Stimulated activated CD8-positive, alpha-beta memory T cell treated with anti-CD3 and anti-CD28 coated beads, Interleukin-2, amount 100 ng/mL, for 1 hour (primary cell): ENCODE data around the gene ARID3A.
"Not testable (repeated sequence)": the region's sequence is repeated elsewhere in the genome, so short reads cannot be mapped to it uniquely, and the experiment has no call there.

Experiments
- DNase-seq, 2 donors: peaks; one replicate each; pipeline ENCODE4 v3.0.0-alpha.2; 2020; ENCODE audit warnings: low read depth in 2 of 2

Gene ARID3A

DNA sequence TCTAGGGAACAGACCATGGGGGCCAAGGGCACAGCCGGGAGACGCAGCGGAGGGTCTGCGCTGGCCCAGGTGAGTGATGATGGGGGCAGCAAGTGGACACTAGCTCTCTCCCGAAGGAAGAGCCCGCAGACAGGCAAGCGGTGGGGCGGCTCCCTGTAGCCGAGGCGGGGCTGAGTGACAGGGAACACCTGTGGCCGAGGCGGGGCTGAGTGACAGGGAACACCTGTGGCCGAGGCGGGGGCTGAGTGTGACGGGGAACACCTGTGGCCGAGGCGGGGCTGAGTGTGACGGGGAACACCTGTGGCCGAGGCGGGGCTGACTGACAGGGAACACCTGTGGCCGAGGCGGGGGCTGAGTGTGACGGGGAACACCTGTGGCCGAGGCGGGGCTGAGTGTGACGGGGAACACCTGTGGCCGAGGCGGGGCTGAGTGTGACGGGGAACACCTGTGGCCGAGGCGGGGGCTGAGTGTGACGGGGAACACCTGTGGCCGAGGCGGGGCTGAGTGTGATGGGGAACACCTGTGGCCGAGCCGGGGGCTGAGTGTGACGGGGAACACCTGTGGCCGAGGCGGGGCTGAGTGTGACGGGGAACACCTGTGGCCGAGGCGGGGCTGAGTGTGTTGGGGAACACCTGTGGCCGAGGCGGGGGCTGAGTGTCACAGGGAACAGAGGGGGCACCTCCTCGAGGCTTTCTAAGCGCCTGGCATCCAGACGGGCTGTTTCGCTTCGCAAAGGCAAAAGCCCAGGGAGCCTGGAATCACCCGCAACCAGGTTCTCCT, 34.2 kb upstream of the ARID3A start:
- not testable (repeated sequence) for DNase-seq

DNA sequence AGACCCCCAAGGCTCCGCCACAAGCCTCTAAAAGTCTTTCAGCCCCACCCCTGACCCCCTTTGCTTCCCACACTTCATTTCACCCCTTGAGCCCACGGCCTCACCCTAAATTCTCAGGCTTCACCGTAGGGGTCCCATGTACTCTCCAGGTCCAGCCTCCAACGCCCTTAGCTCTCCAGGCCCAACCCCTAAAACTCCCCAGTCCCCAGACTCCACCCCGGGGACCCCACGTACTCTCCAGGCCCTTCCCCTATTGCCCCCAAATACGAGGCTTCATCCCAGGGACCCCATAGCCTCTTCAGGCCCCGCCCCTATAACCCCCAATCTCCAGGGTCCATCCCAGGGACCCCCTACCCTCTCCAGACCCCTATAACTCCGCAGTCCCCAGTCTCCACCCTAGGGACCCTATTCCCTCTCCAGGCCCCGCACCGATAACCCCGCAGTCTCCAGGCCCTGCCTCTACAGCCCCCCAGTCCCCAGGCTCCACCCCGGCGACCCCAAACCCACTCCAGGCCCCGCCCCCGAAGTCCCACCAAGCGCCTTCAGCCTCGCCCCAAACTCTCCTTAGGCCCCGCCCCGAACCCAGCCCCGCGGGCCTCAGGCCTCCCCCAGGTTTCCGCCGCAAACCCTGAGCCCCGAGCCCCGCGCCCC, 33.5 kb upstream of the ARID3A start:
- DNase-seq = no peak

DNA sequence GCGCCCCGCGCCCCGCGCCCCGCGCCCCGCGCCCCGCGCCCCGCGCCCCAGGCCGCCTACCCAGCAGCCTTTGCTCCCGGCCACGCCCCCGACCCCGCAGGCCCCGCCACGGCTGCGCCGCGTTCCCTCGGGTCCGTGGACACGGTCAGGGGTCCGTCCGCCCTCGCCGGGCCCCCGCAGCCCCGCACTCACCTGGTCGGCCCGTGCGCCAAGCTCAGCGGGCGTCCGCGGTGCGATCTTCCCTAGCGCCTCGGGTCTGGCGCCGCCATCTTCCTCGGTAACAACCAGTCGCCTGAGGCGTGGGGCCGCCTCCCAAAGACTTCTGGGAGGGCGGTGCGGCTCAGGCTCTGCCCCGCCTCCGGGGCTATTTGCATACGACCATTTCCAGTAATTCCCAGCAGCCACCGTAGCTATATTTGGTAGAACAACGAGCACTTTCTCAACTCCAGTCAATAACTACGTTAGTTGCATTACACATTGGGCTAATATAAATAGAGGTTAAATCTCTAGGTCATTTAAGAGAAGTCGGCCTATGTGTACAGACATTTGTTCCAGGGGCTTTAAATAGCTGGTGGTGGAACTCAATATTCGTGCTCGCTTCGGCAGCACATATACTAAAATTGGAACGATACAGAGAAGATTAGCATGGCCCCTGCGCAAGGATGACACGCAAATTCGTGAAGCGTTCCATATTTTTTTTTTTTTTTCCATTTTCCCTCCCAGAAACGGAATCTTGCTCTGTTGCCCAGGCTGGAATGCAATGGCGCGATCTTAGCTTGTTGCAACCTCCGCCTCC, 32.7 kb upstream of the ARID3A start, which contains the start of the genes MED16 and RNU6-9:
MED16 (minus strand) TSS at position 294 of the 796 bp plus-strand sequence. CDS start 2,056 bp downstream, outside the sequence.
RNU6-9 (plus strand) TSS at position 591 of the 796 bp plus-strand sequence.
- DNase-seq = peak; percentile 74 to 81

DNA sequence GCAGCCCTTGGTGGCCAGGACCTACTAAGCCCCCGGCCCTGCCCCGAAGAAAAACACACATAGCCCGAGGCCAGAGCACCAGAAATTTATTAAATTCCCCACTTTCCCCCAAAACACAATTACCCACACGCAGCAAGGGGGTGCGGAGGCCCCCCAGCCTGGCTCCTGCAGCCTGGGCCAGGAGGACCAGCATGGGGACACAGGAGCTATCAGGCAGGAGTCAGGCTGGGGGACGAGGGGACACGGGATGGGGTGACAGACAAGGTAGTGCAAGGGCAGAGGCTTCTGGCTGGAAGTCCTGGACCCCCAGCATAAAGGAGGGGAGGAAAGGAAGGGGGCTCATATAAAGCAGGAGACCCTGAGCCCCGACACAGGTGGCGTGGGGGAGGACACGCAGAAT, 29.4 kb upstream of the ARID3A start:
- no peak for DNase-seq

DNA sequence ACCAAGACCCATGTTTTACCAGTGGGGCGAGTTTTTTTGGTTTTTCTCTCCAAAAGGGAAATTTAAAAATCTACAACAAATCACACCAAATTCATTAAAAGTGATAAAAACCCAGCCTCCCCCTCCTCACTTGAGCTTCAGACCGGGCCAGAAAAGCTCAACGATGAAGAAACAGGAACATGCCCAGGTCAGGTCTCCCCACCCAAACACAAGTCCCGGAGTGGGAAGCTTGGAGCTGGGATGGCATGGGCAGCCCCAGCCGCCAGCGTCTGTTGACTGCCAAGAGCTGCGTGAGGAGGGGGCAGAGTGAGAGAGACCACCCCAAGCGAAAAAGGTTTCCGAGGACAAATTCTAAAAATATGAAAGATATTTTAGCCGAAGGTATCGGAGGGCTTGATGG, 28.8 kb upstream of the ARID3A start:
- no peak for DNase-seq

DNA sequence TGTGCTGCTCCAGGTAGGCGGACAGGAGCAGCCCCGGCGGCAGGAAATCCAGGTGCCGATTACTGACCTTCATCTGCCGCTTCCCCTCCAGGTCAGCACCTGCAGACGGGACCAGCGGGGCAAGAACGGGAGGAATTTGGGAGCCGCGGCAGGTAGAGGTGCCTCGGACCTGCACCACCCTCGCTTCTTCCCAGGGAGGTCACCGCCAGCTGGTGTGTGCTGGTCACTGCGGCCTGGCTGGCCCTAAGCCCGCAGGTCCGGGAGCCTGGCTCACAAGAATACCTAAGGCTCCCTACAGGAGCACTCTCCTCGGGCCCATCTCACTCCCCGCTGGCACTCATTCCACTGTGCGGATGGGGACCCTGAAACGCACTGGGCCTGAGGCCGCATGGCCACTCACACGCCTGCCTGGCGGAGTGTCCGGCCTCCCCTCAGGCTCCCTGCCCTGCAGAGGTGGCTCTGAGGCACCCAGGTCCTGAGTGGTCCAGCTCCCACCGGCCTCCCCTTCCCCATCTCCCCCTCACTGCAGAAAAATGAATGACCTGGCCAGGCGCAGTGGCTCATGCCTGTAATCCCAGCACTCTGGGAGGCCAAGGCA, 28.3 kb upstream of the ARID3A start:
- DNase-seq = no peak

DNA sequence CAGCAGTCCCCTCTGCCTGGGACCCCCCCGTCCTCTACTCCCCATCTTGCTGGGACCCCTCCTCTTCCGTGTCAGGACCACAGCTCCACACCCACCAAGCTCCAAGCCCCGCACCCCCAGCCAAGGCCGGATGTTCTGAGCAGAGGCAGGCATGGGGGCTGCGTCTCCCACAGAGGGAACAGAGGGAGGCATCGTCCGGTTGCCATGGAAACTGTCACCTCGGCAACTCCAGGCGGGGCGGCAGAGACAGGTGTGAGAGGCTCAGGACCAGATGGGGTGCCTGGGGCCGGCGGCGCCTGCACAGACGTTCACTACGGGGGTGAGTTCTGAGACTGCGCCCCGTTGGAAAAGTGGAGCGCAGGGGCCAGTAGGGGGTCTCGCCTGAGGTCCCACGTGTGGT, 27.2 kb upstream of the ARID3A start:
- no peak for DNase-seq

DNA sequence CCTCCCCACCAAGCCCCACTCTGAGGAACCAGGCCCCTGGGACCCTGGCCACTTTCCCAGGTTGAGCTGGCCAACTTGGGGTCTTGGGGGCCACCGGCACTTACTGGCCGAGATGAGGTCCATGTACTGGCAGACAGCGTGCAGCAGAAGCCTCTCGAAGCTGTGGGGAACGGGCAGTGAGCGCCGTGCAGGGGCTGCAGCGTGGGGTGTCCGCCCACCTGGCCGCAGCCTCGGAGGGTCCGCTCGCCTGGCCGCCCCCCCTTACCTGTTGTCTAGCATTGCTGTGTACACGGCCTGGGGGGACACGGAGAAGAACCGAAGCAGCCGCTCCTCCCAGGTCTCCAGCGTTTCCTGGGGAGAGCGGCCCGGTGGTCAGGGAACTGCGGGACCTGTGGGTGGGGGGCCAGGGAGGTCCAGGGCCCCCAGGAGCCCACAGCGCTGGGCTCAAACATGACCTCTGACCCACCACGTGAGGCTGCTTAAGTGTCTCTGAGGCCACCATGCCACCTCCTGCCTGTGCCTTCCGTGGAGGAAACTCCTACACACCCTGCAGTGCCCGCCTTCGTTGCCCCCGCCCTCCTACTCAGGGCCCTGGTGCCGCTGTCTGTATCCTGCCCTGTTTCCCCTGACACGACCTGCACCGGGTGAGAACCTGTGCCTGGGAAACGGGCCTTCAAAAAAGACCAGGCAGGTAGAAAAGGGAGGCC, 26.3 kb upstream of the ARID3A start:
- no peak for DNase-seq

DNA sequence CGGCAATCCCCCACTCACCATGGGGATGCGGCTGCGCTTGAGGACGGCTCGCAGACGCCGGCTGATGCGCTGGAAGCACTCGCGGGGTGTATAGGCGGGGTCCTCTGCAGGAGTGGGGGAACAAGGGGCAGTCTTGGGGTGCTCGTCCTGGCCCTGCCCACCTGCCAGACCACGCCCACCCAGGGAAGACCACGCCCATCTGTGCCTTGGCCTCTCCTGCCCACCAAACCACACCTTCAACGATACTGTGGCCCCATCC, 25.9 kb upstream of the ARID3A start:
- DNase-seq = no peak

DNA sequence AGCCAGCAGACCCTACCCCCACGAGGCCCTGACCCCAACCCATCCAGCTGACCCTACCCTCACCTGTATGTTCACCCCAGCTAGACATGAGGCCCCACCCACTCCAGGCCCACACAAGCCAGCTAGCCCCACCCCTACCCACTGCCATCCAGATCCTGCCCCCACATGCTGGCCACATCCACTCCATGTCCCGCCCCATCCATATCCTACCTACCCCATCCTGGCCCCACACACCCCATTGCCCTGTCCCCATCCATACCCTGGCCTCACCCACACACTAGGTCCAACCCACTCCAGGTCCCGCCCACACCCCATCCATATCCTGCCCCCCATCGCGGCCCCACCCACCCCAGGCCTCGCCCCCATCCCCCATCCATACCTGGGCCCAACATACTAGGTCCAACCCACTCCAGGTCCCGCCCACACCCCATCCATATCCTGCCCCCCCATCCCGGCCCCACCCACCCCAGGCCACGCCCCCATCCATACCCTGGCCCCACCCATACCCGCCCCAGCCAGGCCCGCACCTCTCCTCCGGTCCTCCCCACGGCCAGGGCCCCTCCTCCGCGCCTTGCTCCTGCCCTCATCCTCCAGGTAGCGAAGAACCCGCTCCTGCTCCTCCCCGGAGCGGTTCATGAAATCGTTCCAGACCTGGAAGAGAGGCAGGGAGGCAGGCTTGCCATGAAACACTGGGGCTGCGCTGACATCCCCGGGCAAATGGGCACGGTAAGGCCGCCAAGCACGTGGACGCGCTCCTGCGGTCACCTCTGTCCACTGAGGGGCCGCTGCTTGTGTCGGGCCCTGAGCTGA, 25.3 kb upstream of the ARID3A start:
- no peak for DNase-seq

DNA sequence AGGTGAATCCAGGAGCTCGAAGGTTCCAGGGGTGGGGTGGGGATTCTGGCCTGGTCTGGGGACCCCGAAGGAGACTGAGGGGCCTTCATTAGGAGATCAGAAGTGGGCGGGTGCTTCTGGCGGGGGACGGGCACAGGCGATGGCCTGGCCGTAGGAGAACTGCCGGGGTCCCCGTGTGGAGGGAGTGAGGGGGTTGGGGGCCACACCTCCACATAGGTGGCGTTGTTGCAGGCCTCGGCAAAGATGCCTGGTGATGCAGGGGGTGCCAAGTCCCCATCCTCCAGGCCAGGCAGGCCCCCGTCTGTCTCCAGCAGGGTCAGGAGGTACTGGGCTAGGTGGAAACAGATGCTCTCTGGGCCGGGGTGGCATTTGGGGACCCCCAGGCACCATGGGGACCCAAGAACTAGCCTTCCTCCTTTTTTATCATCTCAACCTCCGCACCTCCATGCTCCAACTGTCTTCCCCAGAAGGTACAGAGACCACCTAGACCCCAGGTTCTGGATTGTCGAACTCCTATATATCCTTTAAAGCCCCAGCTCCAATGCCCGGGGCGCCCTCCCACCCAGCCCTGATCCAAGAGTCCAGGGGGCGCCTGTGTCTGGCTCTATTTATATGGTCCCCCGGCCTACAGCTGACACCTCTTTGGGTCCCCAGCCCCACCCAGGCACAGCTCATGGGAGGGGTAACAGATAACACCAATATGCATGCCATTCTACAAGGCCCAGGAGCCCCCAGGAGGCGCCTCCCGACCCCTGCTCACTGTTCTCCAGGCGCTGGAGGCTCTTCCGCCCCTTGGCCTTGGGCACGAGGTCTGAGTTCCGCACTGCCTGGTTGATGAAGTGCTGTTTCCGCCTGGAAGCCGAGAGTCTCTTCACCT, 24.4 kb upstream of the ARID3A start:
- DNase-seq = no peak

DNA sequence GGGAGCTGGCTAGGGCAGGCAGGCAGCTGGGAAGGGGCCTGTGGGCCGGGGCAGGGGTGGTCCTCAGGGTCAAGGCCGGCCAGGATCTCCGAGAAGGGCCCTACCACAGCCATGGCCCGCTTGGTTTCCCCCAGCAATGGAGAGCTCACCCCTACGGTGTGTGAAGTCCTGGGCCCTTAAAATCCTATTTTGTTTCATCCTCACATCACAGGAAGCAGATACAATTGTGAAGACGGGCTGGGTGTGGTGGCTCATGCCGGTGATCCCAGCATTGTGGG, 23.8 kb upstream of the ARID3A start:
- DNase-seq = no peak

DNA sequence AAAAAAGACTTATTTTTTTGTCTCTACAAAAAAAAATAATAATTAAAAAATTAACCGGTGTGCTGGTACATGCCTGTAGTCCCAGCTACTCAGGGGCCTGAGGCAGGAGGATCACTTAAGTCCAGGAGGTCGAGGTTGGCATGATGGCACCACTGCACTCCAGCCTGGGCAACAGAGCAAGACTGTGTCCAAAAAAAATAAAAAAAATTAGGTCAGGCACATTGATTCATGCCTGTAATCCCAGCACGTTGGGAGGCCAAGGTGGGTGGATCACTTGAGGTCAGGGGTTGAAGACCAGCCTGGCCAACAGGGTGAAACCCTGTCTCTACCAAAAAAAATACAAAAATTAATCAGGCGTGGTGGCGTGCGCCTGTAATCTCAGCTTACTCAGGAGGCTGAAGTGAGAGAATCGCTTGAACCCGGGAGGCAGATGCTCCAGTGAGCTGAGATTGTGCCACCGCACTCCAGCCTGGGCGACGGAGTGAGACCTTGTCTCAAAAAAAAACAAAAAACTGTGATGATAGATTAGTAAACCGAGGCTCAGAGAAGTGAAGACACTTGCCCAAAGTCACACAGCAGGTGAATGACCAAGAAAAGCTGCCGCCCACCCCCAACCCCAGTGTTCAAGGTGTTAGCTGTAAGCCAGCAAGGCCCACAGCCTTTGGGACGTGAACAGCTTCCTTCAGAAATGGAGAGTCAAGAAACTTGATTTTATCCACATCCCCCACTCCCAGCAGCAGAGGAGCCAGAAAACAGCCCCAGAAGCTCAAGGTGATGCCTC, 23.2 kb upstream of the ARID3A start:
- no peak for DNase-seq

DNA sequence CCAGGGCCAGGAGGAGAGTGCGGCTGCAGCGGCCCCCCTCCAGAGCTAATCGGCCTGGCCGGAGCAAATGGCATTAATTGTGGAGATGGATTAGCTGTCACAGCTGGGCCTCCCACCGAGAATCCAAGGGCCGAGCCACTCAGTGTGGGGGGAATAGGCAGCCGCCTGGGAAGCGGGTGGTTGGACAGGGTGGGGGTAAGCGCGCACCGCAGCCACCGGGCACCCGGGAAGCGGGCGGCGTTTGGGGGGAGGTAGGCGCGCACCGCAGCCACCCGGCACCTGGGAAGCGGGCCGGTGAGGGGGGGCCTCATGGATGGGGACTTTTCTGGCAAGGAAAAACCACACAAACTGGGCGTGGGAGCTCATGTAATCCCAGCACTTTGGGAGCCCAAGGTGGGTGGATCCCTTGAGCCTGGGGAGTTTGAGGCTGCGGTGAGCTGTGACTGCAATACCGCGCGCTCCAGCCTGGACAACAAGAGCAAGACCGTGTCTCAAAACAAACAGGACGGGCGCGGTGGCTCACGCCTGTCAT, 22.5 kb upstream of the ARID3A start:
- DNase-seq = no peak

DNA sequence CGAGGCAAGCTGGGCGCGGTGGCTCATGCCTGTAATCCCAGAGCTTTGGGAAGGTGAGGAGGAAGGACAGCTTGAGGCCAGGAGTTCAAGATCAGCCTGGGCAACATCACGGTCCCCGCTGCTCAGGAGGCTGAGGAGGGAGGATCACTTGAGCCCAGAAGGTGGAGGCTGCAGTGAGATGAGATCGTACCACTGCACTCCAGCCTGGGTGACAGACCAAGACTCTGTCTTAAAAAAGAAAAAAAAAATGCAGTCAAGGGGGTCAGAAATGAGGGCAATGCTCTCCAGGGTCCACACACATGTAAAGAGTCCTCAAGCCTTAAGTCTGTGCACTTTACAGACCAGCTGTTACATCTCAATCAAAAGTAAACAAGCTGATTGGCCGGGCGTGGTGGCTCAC, 21.3 kb upstream of the ARID3A start:
- no peak for DNase-seq

DNA sequence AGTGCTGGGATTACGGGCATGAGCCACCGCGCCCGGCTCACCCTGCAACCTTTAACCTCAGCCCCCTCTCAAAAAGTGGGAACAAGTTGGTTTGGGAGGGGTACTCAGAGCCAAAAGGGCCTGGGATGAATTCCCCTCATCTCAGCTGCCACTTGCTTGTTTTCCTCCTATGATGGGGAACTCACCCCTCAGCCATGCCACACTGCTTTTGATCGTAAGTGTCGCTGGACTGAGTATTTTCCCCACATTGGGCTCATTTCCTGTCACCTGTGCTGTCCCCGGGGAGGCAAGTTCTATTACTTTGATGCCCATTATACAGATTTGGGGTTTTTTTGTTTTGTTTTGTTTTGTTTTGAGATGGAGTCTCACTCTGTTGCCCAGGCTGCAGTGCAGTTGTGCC, 19.4 kb upstream of the ARID3A start:
- no peak for DNase-seq

DNA sequence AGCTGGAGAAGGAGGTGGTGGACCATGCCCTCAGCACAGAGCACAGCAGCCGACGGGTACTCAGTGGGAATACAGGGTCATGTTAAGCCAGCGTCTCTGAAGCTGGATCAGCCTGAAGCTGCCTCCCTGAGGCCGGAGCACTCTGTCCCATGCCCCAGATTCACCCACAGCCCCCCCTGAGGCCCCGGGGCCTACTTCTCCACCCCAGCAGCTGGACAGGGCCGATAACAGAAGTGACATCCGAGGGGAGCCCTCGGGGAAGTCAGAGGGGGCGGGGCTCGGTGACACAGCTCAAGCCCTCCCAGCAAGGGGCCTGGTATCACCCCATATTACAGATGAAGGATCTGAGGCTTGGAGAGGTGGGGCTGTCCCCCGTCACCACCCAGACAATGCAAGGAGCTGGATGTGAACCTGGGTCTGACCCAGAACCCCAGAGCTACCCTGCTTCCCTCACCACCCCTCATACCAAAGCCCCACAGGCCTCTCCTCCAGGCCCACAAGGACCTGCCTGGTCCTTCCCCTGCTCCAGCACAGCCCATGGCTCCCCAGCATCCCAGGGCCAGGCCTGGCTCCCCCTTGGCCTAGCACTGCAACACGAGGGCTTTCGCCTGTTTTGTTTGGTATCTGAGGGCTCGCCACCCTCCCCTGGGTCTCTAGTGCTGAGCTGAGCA, 18.5 kb upstream of the ARID3A start:
- no peak for DNase-seq

DNA sequence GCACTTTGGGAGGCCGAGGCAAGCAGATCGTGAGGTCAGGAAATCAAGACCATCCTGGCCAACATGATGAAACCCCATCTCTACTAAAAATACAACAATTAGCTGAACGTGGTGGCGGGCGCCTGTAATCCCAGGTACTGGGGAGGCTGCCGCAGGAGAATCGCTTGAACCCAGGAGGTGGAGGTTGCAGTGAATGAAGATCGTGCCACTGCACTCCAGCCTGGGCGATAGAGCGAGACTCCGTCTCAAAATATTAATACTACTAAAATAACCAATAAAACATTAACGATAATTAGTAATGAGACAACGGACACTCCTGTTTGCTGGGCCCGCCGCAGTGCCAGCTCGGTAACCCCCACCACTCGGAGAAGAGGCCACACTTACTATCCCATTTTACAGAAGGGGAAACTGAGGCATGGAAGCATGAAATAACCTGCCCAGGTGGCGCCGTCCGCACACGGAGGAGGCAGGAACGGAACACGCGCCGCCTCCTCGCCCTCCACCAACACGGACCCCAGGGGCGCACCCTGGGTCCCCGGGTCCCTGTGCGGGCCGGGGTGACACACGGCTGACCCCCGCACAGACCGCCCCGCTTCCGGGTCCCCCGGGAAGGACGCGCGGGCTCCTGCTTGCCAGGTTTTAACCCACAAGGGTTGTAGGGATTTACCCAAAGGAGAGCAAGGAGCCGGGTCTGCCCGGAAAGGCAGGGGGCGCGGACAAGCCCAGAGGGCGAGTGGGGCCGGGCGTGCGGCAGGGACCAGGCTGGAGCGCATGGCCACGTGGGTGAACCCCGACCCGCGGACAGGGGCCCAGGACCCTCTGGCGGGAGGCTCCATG, 14.4 kb upstream of the ARID3A start:
- no peak for DNase-seq
